ENCODE results near the gene ING2.
"Not testable (repeated sequence)": the region's sequence is repeated elsewhere in the genome, so short reads cannot be mapped to it uniquely, and the experiment has no call there.

Gene ING2

GRCh38 chr4:183543435-183543834, 38.6 kb downstream of the ING2 start:
- FAIRE-seq: no peak
- DNase-seq (ENCODE audit: extremely low spot score, insufficient read length, low read depth): no peak

DNA sequence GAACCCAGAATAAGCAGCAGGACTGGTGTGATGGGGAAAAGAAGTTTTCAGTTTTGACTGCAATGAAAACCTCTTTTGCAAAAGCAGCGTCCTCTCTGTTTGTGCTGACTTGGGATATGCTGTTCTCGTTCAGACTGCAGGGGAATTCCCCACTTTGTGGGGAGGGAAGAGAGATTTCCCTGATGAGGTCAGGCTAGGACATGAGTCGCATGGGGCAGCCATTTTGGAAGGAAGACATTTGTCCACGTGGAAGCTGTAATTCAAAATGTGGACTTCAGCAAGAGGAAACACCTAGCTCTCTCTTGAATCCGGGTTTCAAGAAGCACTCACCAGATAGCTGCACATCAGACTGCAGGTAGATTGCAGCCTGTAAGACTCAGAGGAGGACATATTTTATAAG, 39.3 kb downstream of the ING2 start:
- no peak for DNase-seq (ENCODE audit: extremely low spot score, insufficient read length, low read depth)
- FAIRE-seq: no peak

GRCh38 chr4:183546376-183546775, 41.5 kb downstream of the ING2 start:
- FAIRE-seq: no peak
- no peak for DNase-seq (ENCODE audit: extremely low spot score, insufficient read length, low read depth)

DNA sequence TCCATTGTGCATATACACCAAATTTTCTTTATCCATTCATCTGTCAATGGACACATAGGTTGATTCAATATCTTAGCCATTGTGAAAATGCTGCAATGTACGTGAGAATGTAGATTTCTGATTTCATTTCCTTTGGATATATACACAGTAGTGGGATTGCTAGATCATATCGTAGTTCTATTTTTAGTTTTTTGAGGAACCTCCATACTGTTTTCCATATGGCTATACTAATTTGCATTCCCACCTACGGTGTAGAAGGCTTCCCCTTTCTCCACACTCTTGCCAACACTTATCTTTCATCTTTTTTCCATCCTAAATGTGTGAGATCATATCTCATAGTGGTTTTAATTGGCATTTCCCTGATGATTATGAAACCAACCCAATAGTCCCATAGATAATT, 43.4 kb downstream of the ING2 start:
- DNase-seq (ENCODE audit: extremely low spot score, insufficient read length, low read depth) (no peak), FAIRE-seq (no peak)

- no peak for DNase-seq (ENCODE audit: extremely low spot score, insufficient read length, low read depth)
- no peak for FAIRE-seq
These were observed 45.7 kb downstream of the ING2 start for GRCh38 chr4:183550345-183551093.

- FAIRE-seq (no peak), DNase-seq (ENCODE audit: extremely low spot score, insufficient read length, low read depth) (no peak)
These were observed 47.7 kb downstream of the ING2 start for GRCh38 chr4:183552274-183553146.

DNA sequence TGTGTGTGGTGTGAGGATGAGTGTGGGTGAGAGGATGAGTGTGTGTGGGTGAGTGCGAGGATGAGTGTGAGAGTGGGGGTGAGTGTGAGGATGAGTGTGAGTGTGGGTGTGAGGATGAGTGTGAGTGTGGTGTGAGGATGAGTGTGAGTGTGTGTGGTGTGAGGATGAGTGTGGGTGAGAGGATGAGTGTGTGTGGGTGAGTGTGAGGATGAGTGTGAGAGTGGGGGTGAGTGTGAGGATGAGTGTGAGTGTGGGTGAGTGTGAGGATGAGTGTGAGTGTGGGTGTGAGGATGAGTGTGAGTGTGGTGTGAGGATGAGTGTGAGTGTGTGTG, 48.3 kb downstream of the ING2 start:
- FAIRE-seq; DNase-seq (ENCODE audit: extremely low spot score, insufficient read length, low read depth): not testable (repeated sequence)

- FAIRE-seq (no peak), DNase-seq (ENCODE audit: extremely low spot score, insufficient read length, low read depth) (no peak)
These were observed 48.9 kb downstream of the ING2 start for GRCh38 chr4:183553601-183554345.

DNA sequence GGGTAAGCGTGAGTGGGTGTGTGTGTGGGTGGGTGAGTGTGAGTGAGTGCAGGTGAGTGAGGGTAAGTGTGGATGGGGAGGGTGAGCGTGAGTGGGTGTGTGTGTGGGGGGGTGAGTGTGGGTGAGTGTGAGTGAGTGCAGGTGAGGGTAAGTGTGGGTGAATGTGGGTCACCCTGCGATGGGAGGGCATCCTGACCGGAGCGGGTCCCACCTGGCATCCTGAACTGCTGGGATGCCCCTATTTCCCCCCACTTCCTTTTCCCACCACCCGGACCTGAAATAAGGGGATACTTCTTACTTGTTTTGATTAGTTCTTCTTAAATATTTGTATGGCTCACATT, 49.5 kb downstream of the ING2 start:
- DNase-seq (ENCODE audit: extremely low spot score, insufficient read length, low read depth) (no peak), FAIRE-seq (no peak)

DNA sequence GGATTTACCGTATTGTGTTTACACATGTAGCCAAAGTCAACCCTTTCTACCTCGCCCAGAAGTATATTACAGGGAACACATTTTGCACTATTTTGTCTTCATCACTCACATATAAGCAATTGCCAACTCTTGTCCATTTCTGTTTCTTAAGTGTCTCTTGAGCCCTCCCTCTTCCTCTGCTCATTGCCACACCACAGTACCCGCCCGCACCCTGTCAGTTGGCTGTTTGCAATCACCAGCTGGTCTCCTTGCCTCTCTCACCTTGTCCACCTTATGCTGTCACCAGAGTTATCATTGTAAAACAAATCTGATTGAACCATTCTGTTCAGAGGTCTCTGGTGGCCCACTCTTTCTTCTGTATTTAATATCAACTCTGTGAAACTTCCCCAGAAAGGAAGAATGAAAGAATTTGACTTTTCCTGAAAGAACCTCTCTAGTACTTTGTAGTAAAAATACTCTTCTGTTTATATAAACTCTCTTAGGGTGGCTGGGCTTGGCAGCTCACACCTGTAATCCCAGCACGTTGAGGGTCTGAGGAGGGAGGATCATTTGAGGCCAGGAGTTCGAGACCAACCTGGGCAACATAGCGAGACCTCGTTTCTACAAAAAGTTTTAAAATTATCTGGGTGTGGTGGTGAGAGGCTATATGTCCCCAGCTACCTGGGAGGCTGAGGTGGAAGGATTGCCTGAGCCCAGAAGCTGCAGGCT, 50.2 kb downstream of the ING2 start:
- FAIRE-seq (no peak), DNase-seq (ENCODE audit: extremely low spot score, insufficient read length, low read depth) (no peak)

- no peak for DNase-seq (ENCODE audit: extremely low spot score, insufficient read length, low read depth)
- no peak for FAIRE-seq
These were observed 52.1 kb downstream of the ING2 start for GRCh38 chr4:183556947-183557346.

- DNase-seq (ENCODE audit: extremely low spot score, insufficient read length, low read depth) (no peak), FAIRE-seq (no peak)
These were observed 52.8 kb downstream of the ING2 start for GRCh38 chr4:183557611-183558010.

GRCh38 chr4:183558873-183559272, 54.0 kb downstream of the ING2 start:
- FAIRE-seq (no peak), DNase-seq (ENCODE audit: extremely low spot score, insufficient read length, low read depth) (no peak)

DNA sequence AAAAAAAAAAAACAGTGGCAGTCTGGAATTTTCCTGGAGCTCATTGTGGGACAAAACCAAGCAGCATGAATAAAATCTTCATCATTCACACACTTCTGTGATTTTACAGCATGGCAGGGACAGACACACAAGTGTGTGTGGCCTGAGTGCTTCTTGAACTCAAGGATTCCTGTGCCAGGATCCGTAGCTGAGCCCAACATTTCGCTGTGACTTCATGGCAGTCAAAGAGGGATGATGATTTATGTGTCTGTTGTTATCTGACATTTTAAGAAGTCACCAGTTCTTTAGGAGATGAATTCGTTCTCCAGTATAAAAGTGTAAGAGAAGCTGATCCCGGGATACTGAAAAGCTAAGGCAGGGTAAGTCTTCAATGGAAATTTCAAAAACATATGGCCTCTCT, 57.0 kb downstream of the ING2 start:
- FAIRE-seq (no peak), DNase-seq (ENCODE audit: extremely low spot score, insufficient read length, low read depth) (no peak)

Measured in GM18507 (cell line).